ENCODE data around the gene ZNHIT3.
"Not testable (repeated sequence)": the region's sequence is repeated elsewhere in the genome, so short reads cannot be mapped to it uniquely, and the experiment has no call there.

DNA sequence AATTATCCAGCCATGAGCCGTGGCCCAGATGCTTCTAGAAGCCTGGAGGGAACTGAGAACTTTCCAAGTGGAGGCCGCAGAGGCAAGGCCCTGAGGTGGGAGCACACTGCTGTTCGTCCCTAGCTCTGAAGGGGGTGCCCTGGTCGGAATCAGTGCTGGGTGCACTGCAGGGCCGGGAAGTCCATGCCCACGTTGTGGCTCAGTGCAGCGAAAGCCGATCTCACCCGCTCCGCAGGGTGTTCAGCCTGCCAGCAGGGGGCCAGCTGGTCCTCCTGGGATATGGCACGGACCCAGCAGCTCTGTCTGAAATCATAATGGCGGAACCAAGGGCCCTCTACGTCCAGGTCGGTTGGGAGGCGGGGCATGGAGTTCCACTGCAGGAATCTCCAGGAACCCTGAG is 36.5 kb upstream of the ZNHIT3 start:
- not testable (repeated sequence) for TF ChIP-seq EZH2 (IDR thresholded peaks at IDR 0.05; ENCODE audit: borderline replicate concordance, low read length)
- TF ChIP-seq, protein P1, sequence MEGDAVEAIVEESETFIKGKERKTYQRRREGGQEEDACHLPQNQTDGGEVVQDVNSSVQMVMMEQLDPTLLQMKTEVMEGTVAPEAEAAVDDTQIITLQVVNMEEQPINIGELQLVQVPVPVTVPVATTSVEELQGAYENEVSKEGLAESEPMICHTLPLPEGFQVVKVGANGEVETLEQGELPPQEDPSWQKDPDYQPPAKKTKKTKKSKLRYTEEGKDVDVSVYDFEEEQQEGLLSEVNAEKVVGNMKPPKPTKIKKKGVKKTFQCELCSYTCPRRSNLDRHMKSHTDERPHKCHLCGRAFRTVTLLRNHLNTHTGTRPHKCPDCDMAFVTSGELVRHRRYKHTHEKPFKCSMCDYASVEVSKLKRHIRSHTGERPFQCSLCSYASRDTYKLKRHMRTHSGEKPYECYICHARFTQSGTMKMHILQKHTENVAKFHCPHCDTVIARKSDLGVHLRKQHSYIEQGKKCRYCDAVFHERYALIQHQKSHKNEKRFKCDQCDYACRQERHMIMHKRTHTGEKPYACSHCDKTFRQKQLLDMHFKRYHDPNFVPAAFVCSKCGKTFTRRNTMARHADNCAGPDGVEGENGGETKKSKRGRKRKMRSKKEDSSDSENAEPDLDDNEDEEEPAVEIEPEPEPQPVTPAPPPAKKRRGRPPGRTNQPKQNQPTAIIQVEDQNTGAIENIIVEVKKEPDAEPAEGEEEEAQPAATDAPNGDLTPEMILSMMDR (IDR thresholded peaks at IDR 0.05; ENCODE audit: low read length), result not testable (repeated sequence)
